Panc1 (cell line): ENCODE results near the gene KLK8. TPM values are rescaled to one million over a fixed set of nuclear protein-coding genes. Genes with fewer than 3 reads are reported as not detected.

ENCODE experiments used
- ATAC-seq: fragments of 200-7000 bp; cut with Tn5 transposase; 2 replicates; pipeline ENCODE4 v1.9.1; 2020; ENCODE audit warnings: mild to moderate bottlenecking, moderate library complexity
- BruUV-seq: library from RNA; stranded (reverse); fragments of 400-500 nt; replicated peaks from 2 replicates; lab custom pipeline; 2021; lab: Mats Ljungman, UMichigan
- CTCF ChIA-PET: fragments of 300-600 bp; sonication (Branson Sonifier 250); formaldehyde crosslinking; loops from one replicate; lab custom pipeline; 2022; ENCODE audit warnings: antibody characterized with exemption; lab: Charles Lee
- POLR2A ChIA-PET: fragments of 300-600 bp; sonication (Branson Sonifier 250); formaldehyde crosslinking; loops from one replicate; lab custom pipeline; 2022; ENCODE audit warnings: antibody characterized with exemption; lab: Charles Lee
- DNase-seq: peaks from one replicate; pipeline ENCODE4 v3.0.0-alpha.2; 2010; ENCODE audit warnings: low read depth, low spot score
- H3K27ac ChIP-seq: 2 replicates; pipeline ENCODE4 v1.5.1; 2011; ENCODE audit warnings: mild to moderate bottlenecking, low read length, inconsistent platforms
- H3K27me3 ChIP-seq: fragments of 200-500 bp; sonication (Bioruptor generic); 2 replicates; pipeline ENCODE4 v1.6.0; 2014; ENCODE audit warnings: low read length, inconsistent platforms; ENCODE audit not compliant: control insufficient read depth, insufficient read depth
- H3K36me3 ChIP-seq: fragments of 200-500 bp; sonication (Bioruptor generic); 2 replicates; pipeline ENCODE4 v1.5.1; 2014; ENCODE audit warnings: inconsistent platforms, mild to moderate bottlenecking, low read length, moderate library complexity; ENCODE audit not compliant: control insufficient read depth, insufficient read depth
- H3K4me1 ChIP-seq: 2 replicates; pipeline ENCODE4 v1.5.1; 2011; ENCODE audit warnings: inconsistent platforms, mild to moderate bottlenecking, low read length, moderate library complexity; ENCODE audit not compliant: control insufficient read depth, insufficient read depth
- H3K4me3 ChIP-seq, 2 experiments: 2 replicates each; pipeline ENCODE4 v1.5.1; 2011 to 2012; ENCODE audit warnings: low read depth in 2 of 2, low read length in 2 of 2, mild to moderate bottlenecking in 2 of 2, inconsistent platforms in 1 of 2, moderate library complexity in 1 of 2
- H3K9me3 ChIP-seq: fragments of 200-500 bp; sonication (Bioruptor generic); 2 replicates; pipeline ENCODE4 v1.5.1; 2014; ENCODE audit warnings: low read depth, mild to moderate bottlenecking, inconsistent platforms, low read length, moderate library complexity; ENCODE audit not compliant: control insufficient read depth, insufficient read depth
- CTCF ChIP-seq: fragments of 450-650 bp; IDR thresholded peaks from 2 replicates; pipeline ENCODE4 v1.5.1; 2017; ENCODE audit warnings: mild to moderate bottlenecking
- POLR2AphosphoS5 ChIP-seq: IDR thresholded peaks from 2 replicates; pipeline ENCODE4 v1.6.1; 2012; ENCODE audit warnings: mild to moderate bottlenecking, low read depth, low read length, moderate library complexity
- SIN3A ChIP-seq: IDR thresholded peaks from 2 replicates; pipeline ENCODE4 v1.6.1; 2012; ENCODE audit warnings: low read depth, mild to moderate bottlenecking, low read length, moderate library complexity, borderline replicate concordance; ENCODE audit not compliant: insufficient read depth
- TCF7L2 ChIP-seq: IDR thresholded peaks from 2 replicates; pipeline ENCODE4 v1.6.1; 2011; ENCODE audit warnings: mild to moderate bottlenecking, low read depth, low read length, inconsistent platforms
- in situ Hi-C: cut with HindIII; loops from 2 replicates; pipeline ENCODE4 v1.10.0; 2016; ENCODE audit warnings: low sequenced_read_pairs, low pct_unique_long_range_greater_than_20kb
- intact Hi-C: fragments of 100-400 bp; cut with micrococcal nuclease; formaldehyde crosslinking; loops from one replicate; pipeline ENCODE4 v1.10.0; 2022; ENCODE audit not compliant: unreplicated experiment
- total RNA-seq: library from RNA; stranded (reverse); gene quantifications from one replicate; pipeline ENCODE4 v1.2.1, GENCODE V29; 2021; ENCODE audit not compliant: unreplicated experiment
- TF ChIP-seq, protein P1 (sequence below), 2 experiments: IDR thresholded peaks; 2 replicates each; pipeline ENCODE4 v1.6.1; 2011 to 2012; ENCODE audit warnings: low read depth in 2 of 2, control low read depth in 1 of 2, low read length in 1 of 2, mild to moderate bottlenecking in 1 of 2, moderate library complexity in 1 of 2; ENCODE audit not compliant: insufficient read depth in 1 of 2

Gene KLK8
- total RNA-seq, 1 experiment from 2014 or later: not detected

- no peak overlapping the region for H3K27ac ChIP-seq
- no peaks in the 10 kb centered on the region; the same call in 1 of the 2 replicates for H3K27me3 ChIP-seq
- ATAC-seq (no peak), DNase-seq (no peak)
- BruUV-seq: no TSS peak
- TF ChIP-seq SIN3A (no peak), TCF7L2 (no peak), CTCF (no peak), POLR2AphosphoS5 (no peak)
- TF ChIP-seq, protein P1, sequence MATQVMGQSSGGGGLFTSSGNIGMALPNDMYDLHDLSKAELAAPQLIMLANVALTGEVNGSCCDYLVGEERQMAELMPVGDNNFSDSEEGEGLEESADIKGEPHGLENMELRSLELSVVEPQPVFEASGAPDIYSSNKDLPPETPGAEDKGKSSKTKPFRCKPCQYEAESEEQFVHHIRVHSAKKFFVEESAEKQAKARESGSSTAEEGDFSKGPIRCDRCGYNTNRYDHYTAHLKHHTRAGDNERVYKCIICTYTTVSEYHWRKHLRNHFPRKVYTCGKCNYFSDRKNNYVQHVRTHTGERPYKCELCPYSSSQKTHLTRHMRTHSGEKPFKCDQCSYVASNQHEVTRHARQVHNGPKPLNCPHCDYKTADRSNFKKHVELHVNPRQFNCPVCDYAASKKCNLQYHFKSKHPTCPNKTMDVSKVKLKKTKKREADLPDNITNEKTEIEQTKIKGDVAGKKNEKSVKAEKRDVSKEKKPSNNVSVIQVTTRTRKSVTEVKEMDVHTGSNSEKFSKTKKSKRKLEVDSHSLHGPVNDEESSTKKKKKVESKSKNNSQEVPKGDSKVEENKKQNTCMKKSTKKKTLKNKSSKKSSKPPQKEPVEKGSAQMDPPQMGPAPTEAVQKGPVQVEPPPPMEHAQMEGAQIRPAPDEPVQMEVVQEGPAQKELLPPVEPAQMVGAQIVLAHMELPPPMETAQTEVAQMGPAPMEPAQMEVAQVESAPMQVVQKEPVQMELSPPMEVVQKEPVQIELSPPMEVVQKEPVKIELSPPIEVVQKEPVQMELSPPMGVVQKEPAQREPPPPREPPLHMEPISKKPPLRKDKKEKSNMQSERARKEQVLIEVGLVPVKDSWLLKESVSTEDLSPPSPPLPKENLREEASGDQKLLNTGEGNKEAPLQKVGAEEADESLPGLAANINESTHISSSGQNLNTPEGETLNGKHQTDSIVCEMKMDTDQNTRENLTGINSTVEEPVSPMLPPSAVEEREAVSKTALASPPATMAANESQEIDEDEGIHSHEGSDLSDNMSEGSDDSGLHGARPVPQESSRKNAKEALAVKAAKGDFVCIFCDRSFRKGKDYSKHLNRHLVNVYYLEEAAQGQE (IDR thresholded peaks at IDR 0.05; ENCODE audit: insufficient read depth in 1 of 2, low read depth in 2 of 2, low read length in 1 of 2): no peak
- intact Hi-C loops: no loop called here
- H3K4me1 ChIP-seq: no peaks in the 10 kb centered on the region
- no peaks in the 10 kb centered on the region for H3K9me3 ChIP-seq
- no peaks in the 10 kb centered on the region for H3K36me3 ChIP-seq
- no peak overlapping the region for H3K4me3 ChIP-seq
- ChIA-PET CTCF (no interaction called here), POLR2A (no interaction called here)
- in situ Hi-C loops: no loop called here
These were observed 42.9 kb upstream of the KLK8 start for GRCh38 chr19:51044327-51044726.

DNA sequence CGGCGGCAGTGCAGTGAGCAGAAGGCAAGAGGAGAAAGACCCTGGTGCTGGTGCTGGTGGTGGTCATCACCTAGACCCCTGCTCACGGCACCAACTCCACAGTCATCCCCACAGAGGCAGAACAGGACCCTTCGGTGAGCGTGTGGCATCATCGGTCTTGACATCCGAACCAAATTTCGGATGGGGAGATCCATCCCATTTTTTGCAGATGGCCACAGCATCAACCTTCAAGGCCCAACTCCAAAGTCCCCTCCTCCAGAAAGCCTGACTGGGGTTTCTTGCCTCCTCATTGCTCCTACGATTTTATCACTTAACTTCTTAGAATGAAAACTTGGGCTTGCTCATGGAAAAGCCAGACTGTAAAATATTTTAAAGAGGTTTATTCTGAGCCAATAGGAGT lies 42.1 kb upstream of the KLK8 start:
- ATAC-seq (no peak), DNase-seq (no peak)
- no peaks in the 10 kb centered on the region for H3K4me1 ChIP-seq
- H3K4me3 ChIP-seq: no peak overlapping the region
- ChIA-PET CTCF (no interaction called here), POLR2A (no interaction called here)
- in situ Hi-C loops (no loop called here), intact Hi-C loops (no loop called here)
- BruUV-seq: no TSS peak
- H3K27me3 ChIP-seq: no peaks in the 10 kb centered on the region; the same call in 1 of the 2 replicates
- TF ChIP-seq TCF7L2: no peak
- TF ChIP-seq, protein P1 (IDR thresholded peaks at IDR 0.05; ENCODE audit: insufficient read depth in 1 of 2, low read depth in 2 of 2, low read length in 1 of 2): no peak
- no peak for TF ChIP-seq POLR2AphosphoS5
- TF ChIP-seq SIN3A: no peak
- no peak overlapping the region for H3K27ac ChIP-seq
- no peaks in the 10 kb centered on the region for H3K36me3 ChIP-seq
- H3K9me3 ChIP-seq: no peaks in the 10 kb centered on the region
